HFFc6 (cell line): ENCODE results near the gene LAMC1. TPM values are rescaled to one million over a fixed set of nuclear protein-coding genes. Genes with fewer than 3 reads are reported as not detected.

Source experiments
- DNase-seq: peaks from one replicate; pipeline ENCODE4 v3.0.0-alpha.2; 2018
- H3K27ac Mint-ChIP-seq: 2 replicates; pipeline ENCODE4 v1.8.0; 2020; ENCODE audit warnings: mild to moderate bottlenecking, mixed read lengths
- H3K27me3 Mint-ChIP-seq: 2 replicates; pipeline ENCODE4 v1.8.0; 2021; ENCODE audit warnings: mild to moderate bottlenecking, moderate library complexity, mixed read lengths; ENCODE audit not compliant: insufficient read depth
- H3K36me3 Mint-ChIP-seq: 2 replicates; pipeline ENCODE4 v1.8.0; 2021; ENCODE audit warnings: low read depth, mixed read lengths
- H3K4me1 Mint-ChIP-seq: 2 replicates; pipeline ENCODE4 v1.8.0; 2020; ENCODE audit warnings: low read depth, mixed read lengths
- H3K4me3 Mint-ChIP-seq: 2 replicates; pipeline ENCODE4 v1.8.0; 2020; ENCODE audit warnings: mild to moderate bottlenecking, moderate library complexity, mixed read lengths
- H3K9me3 Mint-ChIP-seq: 2 replicates; pipeline ENCODE4 v1.8.0; 2020; ENCODE audit warnings: mild to moderate bottlenecking, mixed read lengths
- CTCF ChIP-seq: fragments of 200-600 bp; sonication (generic); IDR thresholded peaks from 2 replicates; pipeline ENCODE4 v1.5.0; 2021; ENCODE audit warnings: antibody characterized with exemption, mild to moderate bottlenecking
- total RNA-seq, 6 experiments: library from RNA; stranded (reverse); fragmentation: NEBNext Ultra II Directional; extraction: Animal tissue kit (Norgen Biotek cat#: 25700); gene quantifications; 2 replicates in 1 of 6; 3 replicates in 5 of 6; pipeline ENCODE4 v1.2.3, GENCODE V29; 2021

Gene LAMC1
- total RNA-seq, 6 experiments from 2014 or later, result 352 to 465 (median 393) TPM

- Mint-ChIP-seq H3K9me3 (no peaks in the 10 kb centered on the region), H3K4me3 (peak overlapping the region; percentile 22), H3K27me3 (no peaks in the 10 kb centered on the region), H3K36me3 (no peaks in the 10 kb centered on the region), H3K4me1 (no peaks in the 10 kb centered on the region), H3K27ac (no peak overlapping the region)
- no peak for TF ChIP-seq CTCF
- peak; percentile 58 for DNase-seq
These were observed 141.1 kb downstream of the LAMC1 start for GRCh38 chr1:183164340-183164739.

- no peak for TF ChIP-seq CTCF
- Mint-ChIP-seq H3K27ac (no peak overlapping the region), H3K9me3 (no peaks in the 10 kb centered on the region), H3K4me3 (no peak overlapping the region), H3K4me1 (no peaks in the 10 kb centered on the region), H3K36me3 (no peaks in the 10 kb centered on the region), H3K27me3 (no peaks in the 10 kb centered on the region)
- no peak for DNase-seq
These were observed 141.7 kb downstream of the LAMC1 start for GRCh38 chr1:183164963-183165362.

- Mint-ChIP-seq H3K4me3 (no peak overlapping the region), H3K36me3 (no peaks in the 10 kb centered on the region), H3K27ac (no peak overlapping the region), H3K27me3 (no peaks in the 10 kb centered on the region), H3K4me1 (no peaks in the 10 kb centered on the region), H3K9me3 (no peaks in the 10 kb centered on the region)
- no peak for TF ChIP-seq CTCF
- no peak for DNase-seq
These were observed 142.2 kb downstream of the LAMC1 start for GRCh38 chr1:183165456-183165855.

- no peak for DNase-seq
- Mint-ChIP-seq H3K36me3 (no peaks in the 10 kb centered on the region), H3K4me3 (no peak overlapping the region), H3K4me1 (peaks cover 2% of the 10 kb centered on the region; the same call in 1 of the 2 replicates), H3K9me3 (no peaks in the 10 kb centered on the region), H3K27me3 (no peaks in the 10 kb centered on the region; the same call in 1 of the 2 replicates), H3K27ac (no peak overlapping the region)
- TF ChIP-seq CTCF, result no peak
These were observed 143.2 kb downstream of the LAMC1 start for GRCh38 chr1:183166454-183166853.

- peaks cover 7% of the 10 kb centered on the region; the same call in 1 of the 2 replicates for H3K4me1 Mint-ChIP-seq
These were observed 144.5 kb downstream of the LAMC1 start for GRCh38 chr1:183167676-183168075.

More at GRCh38 chr1:183167676-183168075, 144.5 kb downstream of the LAMC1 start:
- Mint-ChIP-seq H3K27me3 (peaks cover 2% of the 10 kb centered on the region; the same call in 1 of the 2 replicates), H3K27ac (no peak overlapping the region), H3K9me3 (no peaks in the 10 kb centered on the region), H3K36me3 (no peaks in the 10 kb centered on the region), H3K4me3 (no peak overlapping the region)
- no peak for DNase-seq
- no peak for TF ChIP-seq CTCF
